CD4-positive, alpha-beta T cell treated with Interleukin-17A for 4 hours (primary cell): ENCODE data around the gene SHPK.
A peak's percentile ranks its signal among the peaks of the same experiment; 100 is the strongest.

ENCODE experiments used
- DNase-seq: peaks from one replicate; pipeline ENCODE4 v3.0.0-alpha.2; 2020; ENCODE audit warnings: mixed read lengths

Gene SHPK

DNA sequence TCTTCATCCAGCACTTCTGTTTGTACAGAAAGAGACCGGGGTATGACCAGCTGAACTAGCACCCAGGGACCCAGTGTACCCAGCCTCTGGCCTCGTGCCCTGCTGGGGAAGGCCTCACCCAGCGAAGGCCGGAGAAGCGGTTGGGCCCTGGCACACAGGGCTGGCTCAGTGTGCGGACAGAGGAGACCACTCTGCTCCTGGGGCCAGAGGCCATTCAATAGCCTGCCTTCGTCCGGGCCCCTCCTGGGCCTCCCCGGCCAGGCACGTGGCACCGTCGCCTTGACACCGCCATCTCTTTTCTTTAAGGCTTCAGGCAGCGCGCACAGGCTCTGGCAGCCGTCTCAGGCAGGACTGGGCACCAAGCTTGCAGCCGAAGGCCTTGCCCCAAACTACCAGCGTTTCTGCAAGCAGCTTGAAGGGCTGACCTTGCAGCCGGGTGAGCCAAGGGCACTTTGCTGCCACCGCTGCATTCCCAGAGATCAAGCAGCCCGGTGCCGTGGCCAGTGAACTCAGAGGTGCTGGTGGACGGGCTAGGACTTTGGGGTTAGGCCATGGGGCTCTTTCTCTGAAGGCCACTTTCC is 24.4 kb upstream of the SHPK start:
- DNase-seq: no peak

DNA sequence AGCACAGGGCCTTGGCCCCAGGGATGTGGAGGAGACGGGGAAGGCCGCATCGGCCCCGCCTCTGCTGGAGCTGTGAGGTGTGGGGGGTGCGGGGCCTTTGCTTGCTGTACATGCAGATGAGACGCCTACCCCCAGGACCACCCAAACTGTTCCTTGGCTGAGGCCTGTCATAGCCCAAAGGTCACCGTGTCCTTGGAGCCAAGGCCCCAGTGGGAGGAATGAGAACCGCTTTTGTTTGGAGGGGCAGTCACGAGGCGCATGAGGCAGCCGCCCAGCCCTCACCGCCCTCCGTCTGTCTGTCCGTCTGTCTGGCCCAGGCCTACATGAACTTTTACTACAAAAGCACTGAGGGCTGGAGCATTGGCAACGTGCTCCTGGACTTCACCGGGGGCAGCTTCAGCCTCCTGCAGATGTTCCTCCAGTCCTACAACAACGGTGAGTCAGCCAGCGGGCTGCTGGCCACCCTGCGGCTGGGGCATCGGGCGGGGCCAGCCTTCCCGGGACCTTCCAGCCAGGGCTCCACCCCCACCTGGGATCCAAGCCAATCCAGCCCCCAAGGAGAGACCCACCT is 23.6 kb upstream of the SHPK start:
- no peak for DNase-seq

DNA sequence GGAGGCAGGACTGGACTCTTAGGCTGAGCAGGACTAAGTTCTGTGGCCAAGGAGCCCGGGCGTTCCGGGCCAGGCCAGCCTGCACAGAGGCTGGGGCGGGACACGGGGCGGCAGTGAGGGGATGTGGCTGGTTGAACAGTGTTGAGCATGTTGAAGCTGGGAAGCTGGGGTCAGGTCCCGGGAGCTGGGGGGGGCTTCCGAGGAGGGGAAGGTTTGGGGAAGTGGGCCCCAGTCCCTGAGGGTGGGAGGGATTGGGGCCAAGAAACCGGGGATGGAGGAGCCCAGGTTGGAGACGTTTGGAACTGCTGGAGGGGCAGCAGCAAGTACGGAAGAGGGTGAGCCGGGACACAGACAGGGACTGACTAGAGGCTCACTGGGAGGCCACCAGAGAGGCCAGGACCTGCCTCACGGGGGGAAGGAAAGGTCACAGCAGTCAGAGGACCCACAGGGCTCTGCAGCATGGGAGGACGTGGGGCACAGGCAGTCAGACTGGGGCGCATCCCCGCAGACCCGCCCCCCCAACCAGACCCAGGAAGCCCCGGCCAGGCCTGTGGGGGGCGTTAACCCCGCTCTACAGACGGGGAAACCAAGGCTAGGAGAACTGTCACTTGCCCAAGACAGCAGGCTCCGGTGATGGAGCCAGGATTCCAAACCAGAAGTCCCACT is 22.9 kb upstream of the SHPK start:
- DNase-seq: no peak

DNA sequence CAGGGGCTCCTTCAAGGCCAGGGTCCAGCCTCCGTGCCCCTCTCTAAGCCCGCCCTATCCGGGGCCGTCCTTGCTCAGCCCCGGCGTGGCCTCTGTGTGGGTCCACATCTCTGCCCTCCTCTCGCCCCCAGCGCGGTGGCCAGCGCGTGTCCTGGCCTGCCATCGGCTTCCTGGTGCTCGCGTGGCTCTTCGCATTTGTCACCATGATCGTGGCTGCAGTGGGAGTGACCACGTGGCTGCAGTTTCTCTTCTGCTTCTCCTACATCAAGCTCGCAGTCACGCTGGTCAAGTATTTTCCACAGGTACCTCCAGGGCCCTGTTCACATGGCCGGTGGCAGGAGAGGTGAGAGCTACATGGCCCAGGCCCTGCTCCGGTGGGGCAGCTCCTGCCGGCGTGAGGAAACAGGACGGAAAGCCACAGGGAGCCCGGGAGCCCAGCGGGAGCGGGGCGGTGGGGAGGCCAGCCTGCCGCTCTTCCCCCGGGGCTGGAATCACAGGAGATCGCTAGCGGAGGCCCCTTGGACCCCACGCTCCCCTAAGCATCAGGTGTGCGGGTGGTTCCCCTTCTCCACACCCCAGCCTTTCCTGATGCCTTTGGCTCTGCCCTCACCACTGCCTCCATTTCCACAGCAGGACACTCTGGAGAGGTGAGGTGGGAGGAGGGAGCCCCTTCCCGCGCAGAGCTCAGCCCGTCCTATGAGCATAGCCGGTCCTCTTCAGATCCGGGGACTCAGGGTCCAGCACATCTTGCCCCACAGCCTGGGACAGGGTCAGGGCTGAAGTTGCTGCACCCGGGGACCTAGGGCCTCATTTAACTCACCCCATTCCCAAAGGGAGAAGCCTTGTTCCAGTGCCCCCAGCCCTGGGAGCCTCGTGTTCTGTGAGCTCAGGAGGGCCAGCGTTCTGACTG is 22.1 kb upstream of the SHPK start:
- no peak for DNase-seq

DNA sequence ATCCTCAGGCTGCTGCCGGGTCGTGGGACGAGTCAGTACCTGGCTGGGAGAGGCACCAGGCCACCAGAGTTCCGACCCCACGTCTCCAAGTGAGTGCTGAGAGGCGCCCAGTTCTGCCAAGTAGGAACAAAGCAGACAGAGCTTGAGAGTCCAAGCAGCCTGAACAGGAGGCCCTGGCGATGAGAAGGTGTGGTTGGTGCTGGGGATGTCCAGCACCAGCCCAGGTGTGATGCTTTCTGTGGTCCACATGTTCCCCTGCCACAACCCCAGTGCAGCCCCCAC is 21.5 kb upstream of the SHPK start:
- no peak for DNase-seq

DNA sequence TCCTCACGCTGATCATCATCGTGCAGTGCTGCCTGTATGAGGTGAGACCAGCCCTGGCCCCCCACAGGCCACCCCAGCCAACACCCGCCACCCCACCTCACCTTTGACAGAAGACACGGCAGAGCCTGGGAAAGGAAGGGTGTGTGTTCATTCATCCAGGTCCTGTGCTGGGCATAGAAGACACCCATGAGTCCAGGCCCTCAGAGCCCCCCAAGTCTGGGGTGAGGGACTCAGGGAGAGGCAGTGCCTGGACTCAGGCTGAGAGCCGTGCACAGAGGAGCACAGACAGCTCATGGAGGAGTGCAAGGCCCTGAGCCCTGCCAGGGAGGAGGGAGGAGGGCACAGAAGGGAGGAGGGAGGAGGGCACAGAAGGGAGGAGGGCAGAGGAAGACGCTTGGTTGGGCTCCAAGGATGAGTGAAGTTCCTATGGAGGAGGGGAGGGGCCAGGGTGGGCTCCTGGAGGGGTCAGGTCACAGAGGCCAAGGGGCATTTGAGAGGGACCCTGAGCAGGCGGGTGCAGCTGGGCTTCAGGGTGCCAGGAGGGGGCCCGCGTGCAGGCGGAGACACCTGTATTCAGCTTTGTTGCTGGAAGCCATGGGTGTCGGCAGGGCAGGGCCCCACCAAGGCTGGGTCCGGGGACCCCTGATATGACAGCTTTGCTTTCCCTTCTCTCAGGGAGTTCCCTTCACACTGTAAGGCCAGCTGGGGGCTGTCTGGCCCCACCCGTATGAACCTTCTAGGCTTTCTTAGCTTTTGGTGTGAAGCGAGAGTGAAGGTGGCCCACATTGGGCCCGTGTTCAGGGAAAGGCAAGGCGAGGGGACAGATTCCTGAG is 20.9 kb upstream of the SHPK start:
- DNase-seq: no peak

DNA sequence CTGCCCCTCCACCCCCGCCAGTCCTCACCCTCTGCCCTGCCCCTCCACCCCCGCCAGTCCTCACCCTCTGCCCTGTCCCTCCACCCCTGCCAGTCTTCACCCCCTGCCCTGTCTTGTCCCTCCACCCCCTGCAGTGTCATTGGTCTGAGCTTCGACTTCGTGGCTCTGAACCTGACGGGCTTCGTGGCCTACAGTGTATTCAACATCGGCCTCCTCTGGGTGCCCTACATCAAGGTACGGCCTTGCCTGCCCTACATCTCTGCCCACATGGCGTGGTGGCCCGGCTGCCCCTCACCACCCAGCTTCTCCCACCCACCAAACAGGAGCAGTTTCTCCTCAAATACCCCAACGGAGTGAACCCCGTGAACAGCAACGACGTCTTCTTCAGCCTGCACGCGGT is 20.3 kb upstream of the SHPK start:
- no peak for DNase-seq

DNA sequence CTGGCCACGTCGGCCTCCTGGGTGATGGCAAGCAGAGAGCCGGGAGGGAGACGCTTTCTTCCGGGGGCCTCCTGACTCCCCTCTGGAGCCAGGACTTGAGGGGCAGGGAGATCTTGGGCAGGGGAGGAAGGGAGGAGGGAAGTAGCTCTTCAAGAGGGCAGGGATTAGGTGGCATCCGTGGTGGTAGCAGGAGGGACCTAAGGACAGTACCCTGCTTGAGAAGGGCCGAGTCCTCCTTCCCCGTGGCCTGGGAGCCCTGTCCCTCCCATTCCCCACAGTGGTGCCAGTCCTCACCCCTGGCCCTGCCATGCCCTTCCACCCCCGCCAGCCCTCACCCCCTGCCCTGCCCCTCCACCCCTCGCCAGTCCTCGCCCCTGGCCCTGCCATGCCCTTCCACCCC is 19.7 kb upstream of the SHPK start:
- no peak for DNase-seq

DNA sequence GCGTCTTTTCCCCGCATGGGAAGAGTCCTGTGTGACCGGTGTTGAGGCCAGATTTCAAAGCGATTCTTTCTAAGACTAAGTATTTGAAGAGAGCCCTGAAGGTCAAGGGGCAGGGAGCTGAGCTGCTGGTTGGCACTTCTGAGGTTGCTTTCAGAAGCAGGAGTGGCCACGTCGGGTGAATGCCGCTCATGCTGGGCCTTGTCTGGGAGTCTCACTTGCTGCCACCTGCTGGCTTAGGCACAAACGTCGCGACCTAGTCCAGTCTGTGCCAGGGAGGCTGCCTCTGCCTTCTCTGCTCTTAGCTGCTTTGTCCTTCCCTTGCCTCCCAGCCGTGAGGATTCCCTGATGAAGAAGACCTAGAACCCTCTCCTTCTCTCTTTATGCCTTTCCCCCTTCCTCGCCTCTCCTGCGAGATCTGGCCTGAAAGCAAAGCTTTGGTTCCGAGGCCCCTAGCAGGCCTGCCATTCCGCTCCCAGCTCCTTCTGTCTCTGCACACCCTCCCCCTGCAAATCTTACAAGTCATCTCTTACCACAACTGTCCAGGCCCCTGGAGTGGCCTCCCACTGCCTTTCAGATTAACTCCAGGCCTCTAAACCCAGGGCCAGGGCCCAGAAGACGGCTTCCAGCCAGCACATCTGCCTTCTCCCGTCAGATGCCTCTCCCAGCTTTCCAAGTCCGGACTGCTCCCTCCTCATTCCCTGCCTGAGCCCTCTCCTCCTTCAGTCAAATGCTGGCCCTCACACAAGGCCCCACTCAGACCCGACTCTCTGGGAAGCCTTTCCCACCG is 11.9 kb upstream of the SHPK start:
- peak; percentile 48 for DNase-seq

DNA sequence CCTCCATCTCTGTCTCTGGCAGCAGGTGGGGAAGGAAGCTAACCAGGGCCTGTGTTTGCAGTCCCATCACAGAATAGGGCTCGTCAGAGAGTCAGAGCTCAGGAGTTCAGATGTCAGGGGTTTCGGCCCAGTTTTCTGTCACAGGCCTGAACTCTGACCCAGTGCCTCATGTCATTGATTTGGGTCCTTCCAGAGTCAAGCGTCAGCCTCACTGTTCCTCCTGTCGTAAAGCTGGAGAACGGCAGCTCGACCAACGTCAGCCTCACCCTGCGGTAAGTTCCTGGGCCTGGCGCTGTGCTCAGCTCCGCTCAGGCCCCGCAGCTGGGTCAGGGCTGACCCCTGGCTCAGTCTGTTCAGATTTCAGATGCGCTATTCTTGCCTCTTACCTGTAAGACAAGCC is 11.2 kb upstream of the SHPK start:
- no peak for DNase-seq

DNA sequence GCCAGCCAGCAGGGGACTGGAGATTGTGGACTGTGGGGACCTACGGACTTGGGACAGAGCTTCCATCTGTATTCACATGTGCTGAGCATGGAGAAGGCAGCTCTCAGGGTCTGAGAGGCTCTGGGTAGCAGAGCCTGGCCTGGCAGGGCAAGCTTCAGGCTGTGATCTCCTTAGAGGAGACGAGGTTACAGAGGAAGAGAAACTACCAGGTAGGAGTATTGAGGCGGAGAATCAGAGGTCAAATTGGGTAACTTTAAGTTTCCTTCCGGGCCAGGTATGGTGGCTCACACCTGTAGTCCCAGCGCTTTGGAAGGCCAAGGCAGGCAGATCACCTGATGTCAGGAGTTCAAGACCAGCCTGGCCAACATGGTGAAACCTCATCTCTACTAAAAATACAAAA is 9.3 kb upstream of the SHPK start:
- DNase-seq: no peak

DNA sequence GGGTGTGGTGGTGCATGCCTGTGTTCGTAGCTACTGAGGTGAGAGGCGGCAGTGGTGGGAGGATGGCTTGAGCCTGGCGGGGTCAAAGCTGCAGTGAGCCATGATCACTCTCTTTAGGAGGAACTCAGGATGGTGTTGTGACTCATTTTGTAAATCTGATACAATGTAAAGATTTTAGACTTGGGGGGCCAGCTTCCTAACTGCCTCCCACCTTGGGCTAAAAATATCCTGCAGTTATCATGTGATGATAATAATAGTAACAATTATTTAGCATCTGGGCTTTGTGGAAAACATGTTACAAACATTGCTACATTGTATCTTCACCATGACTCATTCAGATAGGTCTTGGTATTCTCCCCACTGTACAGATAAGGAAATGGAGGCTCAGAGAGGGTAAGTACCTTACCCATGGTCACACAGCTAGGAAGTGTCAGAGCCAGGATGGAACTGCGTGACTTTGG is 7.9 kb upstream of the SHPK start:
- no peak for DNase-seq

DNA sequence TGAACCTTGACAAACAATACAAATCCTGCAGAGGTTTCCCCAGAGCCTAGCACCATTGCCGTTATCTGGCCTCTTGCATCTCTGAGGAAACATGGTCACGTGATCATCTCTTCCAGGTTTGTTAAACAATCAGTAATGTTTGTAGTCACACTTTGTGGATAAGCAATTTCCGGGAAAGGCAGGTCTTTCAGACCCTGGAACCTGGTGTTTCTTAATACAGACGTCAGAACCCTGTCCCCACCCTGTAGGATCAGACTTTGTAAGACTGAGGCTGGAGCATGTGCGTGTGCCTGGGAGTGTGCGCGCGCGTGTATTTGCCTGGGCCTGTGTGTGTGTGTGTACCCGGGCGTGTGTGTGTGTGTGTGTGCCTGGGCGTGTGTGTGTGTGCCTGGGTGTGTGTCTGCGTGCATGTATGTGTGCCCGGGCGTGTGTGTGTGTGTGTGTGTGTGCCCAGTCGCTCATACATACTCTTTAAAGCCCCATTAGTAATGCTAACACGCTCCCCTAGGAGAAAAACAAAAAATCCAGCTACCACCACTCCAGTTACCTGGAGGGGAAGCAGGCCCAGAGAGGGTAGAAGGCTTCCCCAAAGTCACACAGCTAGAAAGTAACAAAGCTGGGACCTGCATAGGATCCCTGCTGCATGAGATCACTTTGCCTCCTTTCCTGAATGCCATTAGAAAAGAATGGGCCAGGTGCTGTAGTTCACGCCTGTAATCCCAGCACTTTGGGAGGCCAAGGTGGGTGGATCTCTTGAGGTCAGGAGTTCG is 5.9 kb upstream of the SHPK start:
- DNase-seq: no peak

DNA sequence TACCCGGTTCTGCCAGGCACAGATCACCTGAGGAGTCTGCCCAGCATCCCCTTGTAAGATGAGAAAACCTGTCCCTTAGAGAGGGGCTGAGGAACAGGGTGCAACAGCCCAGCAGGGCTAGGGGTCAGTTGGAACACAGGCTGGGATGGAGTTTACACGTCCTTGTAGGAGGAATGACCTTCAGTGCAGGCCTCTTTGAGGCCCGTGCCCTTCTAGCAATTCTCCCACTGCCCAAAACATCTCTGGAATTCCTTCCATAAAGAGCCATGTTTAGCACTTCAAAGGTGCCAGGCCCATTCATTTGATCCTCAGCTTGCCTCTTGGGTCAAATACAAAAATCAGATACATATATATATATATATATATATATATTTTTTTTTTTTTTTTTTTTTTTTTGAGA is 5.0 kb upstream of the SHPK start:
- no peak for DNase-seq

DNA sequence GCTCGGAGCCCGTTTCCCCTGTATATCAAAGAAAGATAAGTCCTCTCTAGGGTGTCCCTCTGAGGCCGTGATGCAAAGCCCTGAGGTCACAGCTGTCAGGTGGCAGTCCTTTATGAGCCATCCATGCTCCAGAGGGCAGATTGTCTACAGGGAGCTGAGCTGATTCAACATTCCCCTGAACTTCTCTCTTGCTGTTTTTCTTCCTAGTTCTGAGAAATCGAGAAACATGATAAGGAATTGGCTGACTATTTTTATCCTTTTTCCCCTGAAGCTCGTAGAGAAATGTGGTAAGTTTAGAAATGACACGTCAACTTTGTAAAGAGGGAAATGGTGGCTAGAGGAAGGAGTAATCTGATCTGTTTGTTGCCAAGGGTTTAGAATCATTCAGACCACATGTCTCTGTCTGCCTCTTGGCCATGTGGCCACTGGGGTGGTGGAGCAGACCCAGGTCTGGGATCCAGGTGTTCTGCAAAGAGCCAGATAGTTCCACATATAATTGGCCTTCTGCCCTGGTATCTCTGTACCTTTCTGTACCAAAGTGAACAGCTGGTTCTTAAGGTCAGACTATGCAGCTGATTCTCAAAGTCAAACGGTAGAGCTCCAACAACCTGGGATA is 4.0 kb upstream of the SHPK start:
- no peak for DNase-seq

DNA sequence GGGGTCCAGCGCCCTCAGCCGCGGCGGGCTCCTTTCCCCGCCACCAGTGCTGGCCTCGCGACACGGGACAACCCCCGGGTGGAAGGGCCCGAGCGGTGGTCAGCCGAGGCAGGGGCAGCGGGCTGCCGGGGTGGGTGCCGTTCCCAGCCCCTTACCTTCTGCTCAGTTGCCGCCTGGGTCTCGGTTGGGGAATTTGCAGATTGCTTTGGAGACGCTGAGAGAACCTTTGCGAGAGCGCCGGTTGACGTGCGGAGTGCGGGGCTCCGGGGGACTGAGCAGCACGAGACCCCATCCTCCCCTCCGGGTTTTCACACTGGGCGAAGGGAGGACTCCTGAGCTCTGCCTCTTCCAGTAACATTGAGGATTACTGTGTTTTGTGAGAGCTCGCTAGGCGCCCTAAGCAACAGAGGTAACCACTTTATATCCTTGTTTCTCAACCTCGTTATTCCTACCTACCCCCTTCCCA is 891 bp upstream of the SHPK start:
- peak; percentile 20 for DNase-seq

DNA sequence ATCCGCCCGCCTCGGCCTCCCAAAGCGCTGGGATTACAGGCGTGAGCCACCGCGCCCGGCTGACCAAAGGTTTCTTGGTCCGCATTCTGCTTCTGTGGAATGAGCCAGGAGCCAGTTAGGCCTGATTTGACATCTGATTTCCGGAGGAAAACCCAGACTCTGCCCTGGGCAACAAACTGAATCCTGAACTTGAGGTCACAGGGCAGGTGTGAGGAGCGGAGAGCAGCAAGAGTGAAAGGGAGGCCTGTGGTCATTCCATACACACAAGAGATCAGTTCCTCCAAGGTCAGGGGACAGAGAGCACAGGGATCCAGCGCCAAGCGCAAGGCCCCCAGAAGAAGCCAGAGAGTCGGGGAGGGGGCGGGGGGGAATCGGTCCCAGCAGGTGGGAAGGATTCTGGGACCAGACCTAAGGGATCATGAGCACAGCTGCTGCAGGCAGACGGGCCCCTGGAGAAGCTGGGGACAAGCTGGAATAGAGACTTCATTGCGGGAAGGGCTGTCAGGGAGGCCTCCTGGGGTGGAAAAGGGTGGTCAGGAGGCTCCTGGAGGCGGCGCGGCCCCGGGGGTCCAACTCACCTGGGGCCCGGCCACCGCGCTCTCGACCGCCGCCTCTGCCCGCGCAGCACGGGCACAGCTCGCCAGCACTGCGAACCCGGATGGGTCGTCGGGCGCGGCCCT is 436 bp downstream of the SHPK start:
- no peak for DNase-seq

DNA sequence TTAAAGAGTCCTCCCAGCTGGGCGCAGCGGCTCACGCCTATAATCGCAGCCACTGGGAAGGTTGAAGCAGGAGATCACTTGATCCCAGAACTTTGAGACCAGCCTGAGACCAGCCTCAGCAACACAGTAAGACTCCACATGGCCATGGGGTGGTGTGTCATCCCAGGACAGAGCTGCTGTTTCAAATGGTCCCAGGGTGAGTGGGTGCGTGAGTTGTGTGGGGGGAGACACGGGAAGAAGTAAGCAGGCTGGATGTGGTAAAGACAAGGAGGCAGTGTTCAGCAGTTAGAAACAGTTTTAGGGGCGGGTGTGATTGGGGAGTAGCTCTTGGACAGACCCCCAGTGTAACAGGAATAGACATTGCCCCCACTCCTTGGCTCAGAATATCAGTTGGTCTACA is 3.8 kb downstream of the SHPK start:
- DNase-seq: no peak

DNA sequence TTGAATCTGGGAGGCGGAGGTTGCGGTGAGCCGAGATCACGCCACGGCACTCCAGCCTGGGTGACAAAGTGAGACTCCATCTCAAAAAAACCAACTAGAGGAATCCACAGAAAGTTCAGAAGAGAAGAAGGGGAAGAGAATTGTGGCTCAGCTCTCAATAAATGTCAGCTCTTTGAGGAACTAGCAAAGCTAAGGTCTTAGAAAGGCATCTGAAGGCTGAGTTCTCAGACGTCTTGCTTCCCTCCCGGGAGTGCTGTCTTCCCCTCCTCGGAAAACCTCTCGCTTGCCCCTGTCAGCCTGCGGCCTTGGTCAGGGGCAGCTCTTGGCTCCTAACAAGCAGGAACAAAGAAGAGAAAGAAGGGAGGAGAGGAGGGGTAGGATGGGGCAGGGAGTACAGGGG is 5.3 kb downstream of the SHPK start:
- DNase-seq: no peak

DNA sequence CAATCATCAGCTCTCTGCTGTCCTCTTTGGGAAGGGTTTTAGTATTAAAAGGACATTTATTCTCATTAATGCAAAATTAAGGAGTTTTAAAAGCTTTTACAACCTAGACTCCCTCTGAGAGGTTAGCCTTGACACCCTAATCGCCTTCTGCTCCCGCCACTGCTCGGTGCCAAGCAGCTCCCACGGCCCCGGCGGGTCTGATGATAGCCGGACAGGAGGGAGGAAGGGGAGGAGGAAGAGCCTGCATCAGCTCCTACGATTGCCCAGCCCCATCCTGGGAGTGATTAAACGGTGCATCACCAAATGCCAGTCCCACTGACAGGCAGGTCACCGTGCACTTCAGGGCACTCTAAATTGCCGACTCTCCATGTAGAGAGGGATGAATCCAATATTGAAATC is 8.3 kb downstream of the SHPK start:
- DNase-seq: no peak
